B cell (primary cell): ENCODE results near the gene SMIM21. TPM values are rescaled to one million over a fixed set of nuclear protein-coding genes. Genes with fewer than 3 reads are reported as not detected.

Source experiments
- ATAC-seq: fragments of 200-7000 bp; cut with Tn5 transposase; one replicate; pipeline ENCODE4 v1.10.0; 2021; ENCODE audit warnings: low read depth, mild to moderate bottlenecking, moderate number of reproducible peaks, moderate library complexity
- CTCF ChIA-PET: fragments of 350-600 bp; sonication (Branson Sonifier 250); formaldehyde crosslinking; loops from one replicate; lab custom pipeline; 2021; ENCODE audit warnings: antibody characterized with exemption, inconsistent platforms; lab: Charles Lee
- POLR2A ChIA-PET: fragments of 350-600 bp; sonication (Branson Sonifier 250); formaldehyde crosslinking; loops from one replicate; lab custom pipeline; 2021; ENCODE audit warnings: antibody characterized with exemption; lab: Charles Lee
- DNase-seq: peaks from one replicate; pipeline ENCODE4 v3.0.0; 2013
- H2AFZ ChIP-seq: 2 replicates; pipeline ENCODE4 v1.6.1; 2012; ENCODE audit warnings: mild to moderate bottlenecking, low read depth, low read length; ENCODE audit not compliant: insufficient read depth, poor library complexity, severe bottlenecking
- H3K27ac ChIP-seq, 2 donors: 1 replicate in 1 of 2; 2 replicates in 1 of 2; pipeline ENCODE4 v1.5.1; 2012 to 2013; ENCODE audit warnings: low read length in 2 of 2, mild to moderate bottlenecking in 2 of 2, moderate library complexity in 1 of 2
- H3K27me3 ChIP-seq, 4 experiments: fragments of 200-600 bp in 1 of 4; sonication (generic) in 1 of 4; replicated peaks in 1 of 4; 1 replicate in 2 of 4; 2 replicates in 2 of 4; pipeline versions ENCODE4 v1.6.1 to v1.7.0; 2013 to 2016; ENCODE audit warnings: low read length in 3 of 4, mild to moderate bottlenecking in 2 of 4, mixed read lengths in 1 of 4, moderate library complexity in 1 of 4; ENCODE audit not compliant: insufficient read depth in 4 of 4, control insufficient read depth in 3 of 4; ENCODE audit errors: control extremely low read depth in 1 of 4
- H3K36me3 ChIP-seq, 2 experiments: replicated peaks in 1 of 2; 1 replicate in 1 of 2; 2 replicates in 1 of 2; pipeline versions ENCODE4 v1.6.1 to v1.7.1; 2013; ENCODE audit warnings: low read length in 1 of 2; ENCODE audit not compliant: insufficient read depth in 2 of 2, control insufficient read depth in 1 of 2; ENCODE audit errors: control extremely low read depth in 1 of 2, extremely low read depth in 1 of 2
- H3K4me1 ChIP-seq, 2 donors: fragments of 200-600 bp in 1 of 2; sonication (generic) in 1 of 2; 1 replicate in 1 of 2; 2 replicates in 1 of 2; pipeline versions ENCODE4 v1.5.1 to v1.6.1; 2013 to 2017; ENCODE audit warnings: low read length in 2 of 2; ENCODE audit not compliant: control insufficient read depth in 2 of 2, insufficient read depth in 2 of 2
- H3K4me2 ChIP-seq: replicated peaks from 2 replicates; pipeline ENCODE3; 2012; ENCODE audit warnings: mild to moderate bottlenecking, low read depth, low read length; ENCODE audit not compliant: poor library complexity, severe bottlenecking
- H3K4me3 ChIP-seq, 5 experiments: fragments of 200-600 bp in 1 of 5; sonication (generic) in 1 of 5; 1 replicate in 3 of 5; 2 replicates in 2 of 5; pipeline versions ENCODE4 v1.5.1 to v1.7.0; 2011 to 2016; ENCODE audit warnings: low read length in 4 of 5, mild to moderate bottlenecking in 4 of 5, low read depth in 2 of 5, control low read depth in 1 of 5, moderate library complexity in 1 of 5; ENCODE audit not compliant: insufficient read depth in 1 of 5; ENCODE audit errors: control extremely low read depth in 1 of 5, extremely low read depth in 1 of 5
- H3K79me2 ChIP-seq: fragments of 200-600 bp; sonication (generic); one replicate; pipeline ENCODE4 v1.6.0; 2016; ENCODE audit warnings: low read length; ENCODE audit not compliant: control insufficient read depth, insufficient read depth
- H3K9ac ChIP-seq: fragments of 200-600 bp; sonication (generic); 2 replicates; pipeline ENCODE4 v1.6.1; 2017; ENCODE audit warnings: mild to moderate bottlenecking, low read length, moderate library complexity
- H3K9me3 ChIP-seq, 3 donors: one replicate each; pipeline versions ENCODE4 v1.6.1 to v1.7.1; 2013; ENCODE audit warnings: low read length in 2 of 3; ENCODE audit not compliant: control insufficient read depth in 2 of 3, insufficient read depth in 1 of 3; ENCODE audit errors: control extremely low read depth in 1 of 3
- H4K20me1 ChIP-seq: 2 replicates; pipeline ENCODE4 v1.6.0; 2012; ENCODE audit warnings: mild to moderate bottlenecking, low read length; ENCODE audit not compliant: insufficient read depth, control insufficient read depth, poor library complexity, severe bottlenecking
- H3K27ac Mint-ChIP-seq: one replicate; pipeline ENCODE4 v1.8.0; 2021; ENCODE audit warnings: mixed read lengths
- H3K27me3 Mint-ChIP-seq: one replicate; pipeline ENCODE4 v1.8.0; 2021; ENCODE audit warnings: mixed read lengths
- H3K4me1 Mint-ChIP-seq: one replicate; pipeline ENCODE4 v1.8.0; 2021; ENCODE audit warnings: mixed read lengths
- H3K4me3 Mint-ChIP-seq: one replicate; pipeline ENCODE4 v1.8.0; 2021; ENCODE audit warnings: mixed read lengths
- H3K9me3 Mint-ChIP-seq: one replicate; pipeline ENCODE4 v1.8.0; 2022; ENCODE audit warnings: mixed read lengths; ENCODE audit not compliant: insufficient read depth
- EZH2 ChIP-seq: IDR thresholded peaks from 2 replicates; pipeline ENCODE4 v1.6.1; 2012; ENCODE audit warnings: borderline replicate concordance, low read depth, mild to moderate bottlenecking, moderate library complexity, low read length; ENCODE audit not compliant: insufficient read depth, poor library complexity, severe bottlenecking
- WGBS: methylation state at CpG from one replicate; pipeline ENCODE4 v1.1.5; 2013; ENCODE audit warnings: missing lambda C conversion rate; ENCODE audit not compliant: insufficient coverage; 5-methylcytosine and 5-hydroxymethylcytosine counted together
- intact Hi-C: fragments of 100-400 bp; cut with micrococcal nuclease; formaldehyde crosslinking; loops from one replicate; pipeline ENCODE4 v1.10.0; 2022
- polyA plus RNA-seq: library from polyadenylated mRNA; depleted of rRNA; stranded (reverse); fragments of >200 nt; gene quantifications from 2 replicates; pipeline ENCODE4 v1.2.3, GENCODE V29; 2012
- total RNA-seq, 2 donors: library from RNA; stranded (reverse); fragments of 120-200 nt in 1 of 2; gene quantifications; 1 replicate in 1 of 2; 2 replicates in 1 of 2; pipeline versions ENCODE4 v1.2.3 to v1.2.4, GENCODE V29; 2013 to 2022
- TF ChIP-seq, protein P1 (sequence below): fragments of 200-600 bp; IDR thresholded peaks from one replicate; pipeline ENCODE4 v1.8.0; 2022; ENCODE audit warnings: antibody characterized with exemption, mild to moderate bottlenecking

The SMIM21 gene
- total and polyA plus RNA-seq, 2 donors (not counting 1 experiment from before 2014, with no cell fraction given) = not detected

DNA sequence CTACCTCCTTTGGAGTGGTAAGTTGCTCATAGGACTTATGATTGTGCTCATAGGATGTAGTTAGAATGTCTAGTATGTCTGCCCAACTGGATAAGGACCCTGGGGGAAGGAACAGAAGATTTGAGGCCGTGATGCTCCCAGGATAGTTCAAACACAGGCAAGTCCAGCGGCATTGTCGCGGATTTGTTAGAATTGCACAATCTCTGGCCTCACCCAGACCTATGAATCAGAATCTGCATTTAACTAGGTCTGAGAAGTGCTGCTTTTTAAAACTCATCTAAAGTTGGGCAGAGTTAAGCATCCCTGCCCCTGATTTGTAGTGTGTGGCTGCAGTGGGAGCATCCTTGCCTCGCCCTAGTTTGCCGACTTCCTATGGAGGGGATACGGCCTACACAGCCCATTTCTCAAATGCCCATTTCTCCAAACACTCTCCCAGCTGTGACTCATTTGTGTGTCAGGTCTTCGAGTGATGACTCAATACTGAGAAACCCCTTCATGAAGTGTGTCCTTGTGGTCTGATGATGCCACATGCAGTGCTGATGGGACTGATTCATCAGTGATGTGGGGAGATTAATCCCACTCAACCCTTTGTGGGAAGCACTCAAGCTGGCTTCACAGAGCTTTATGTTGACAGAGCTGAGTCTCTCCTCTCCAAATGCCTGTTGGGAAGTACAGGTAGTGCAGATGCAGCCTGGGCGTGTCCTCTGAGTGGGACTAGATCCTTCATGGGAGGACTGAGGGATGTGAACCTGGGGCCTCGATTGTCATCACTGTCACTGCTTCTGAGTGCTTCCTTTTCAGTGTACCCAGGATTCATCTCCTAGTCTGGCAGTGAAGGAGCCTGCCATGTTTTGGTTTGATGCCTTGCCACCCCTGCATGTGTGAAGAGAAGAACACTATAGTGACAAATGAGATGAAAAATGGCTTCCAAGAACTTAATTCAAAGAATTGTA is 18.7 kb downstream of the SMIM21 start:
- Histone ChIP-seq H3K9ac (no peak overlapping the region), H4K20me1 (no peaks in the 10 kb centered on the region), H3K27ac (no peak overlapping the region), H3K27me3 (no peaks in the 10 kb centered on the region), H3K4me2 (no peak overlapping the region), H2AFZ (no peak overlapping the region), H3K4me3 (no peak overlapping the region), H3K36me3 (no peaks in the 10 kb centered on the region), H3K4me1 (no peaks in the 10 kb centered on the region), H3K9me3 (peaks cover 0 to 3% (median 0%) of the 10 kb centered on the region in 3 donors), H3K79me2 (no peaks in the 10 kb centered on the region)
- Mint-ChIP-seq H3K4me3 (no peak overlapping the region), H3K27me3 (peaks cover 13% of the 10 kb centered on the region), H3K4me1 (no peaks in the 10 kb centered on the region), H3K9me3 (no peaks in the 10 kb centered on the region), H3K27ac (no peak overlapping the region)
- intact Hi-C loops = no loop called here
- 92% methylated on average over 6 of the region's 10 CpGs for WGBS
- ChIA-PET CTCF (no interaction called here), POLR2A (no interaction called here)
- TF ChIP-seq EZH2 = no peak
- TF ChIP-seq, protein P1, sequence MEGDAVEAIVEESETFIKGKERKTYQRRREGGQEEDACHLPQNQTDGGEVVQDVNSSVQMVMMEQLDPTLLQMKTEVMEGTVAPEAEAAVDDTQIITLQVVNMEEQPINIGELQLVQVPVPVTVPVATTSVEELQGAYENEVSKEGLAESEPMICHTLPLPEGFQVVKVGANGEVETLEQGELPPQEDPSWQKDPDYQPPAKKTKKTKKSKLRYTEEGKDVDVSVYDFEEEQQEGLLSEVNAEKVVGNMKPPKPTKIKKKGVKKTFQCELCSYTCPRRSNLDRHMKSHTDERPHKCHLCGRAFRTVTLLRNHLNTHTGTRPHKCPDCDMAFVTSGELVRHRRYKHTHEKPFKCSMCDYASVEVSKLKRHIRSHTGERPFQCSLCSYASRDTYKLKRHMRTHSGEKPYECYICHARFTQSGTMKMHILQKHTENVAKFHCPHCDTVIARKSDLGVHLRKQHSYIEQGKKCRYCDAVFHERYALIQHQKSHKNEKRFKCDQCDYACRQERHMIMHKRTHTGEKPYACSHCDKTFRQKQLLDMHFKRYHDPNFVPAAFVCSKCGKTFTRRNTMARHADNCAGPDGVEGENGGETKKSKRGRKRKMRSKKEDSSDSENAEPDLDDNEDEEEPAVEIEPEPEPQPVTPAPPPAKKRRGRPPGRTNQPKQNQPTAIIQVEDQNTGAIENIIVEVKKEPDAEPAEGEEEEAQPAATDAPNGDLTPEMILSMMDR = no peak
- no peak for ATAC-seq
- DNase-seq = no peak
